Measurements from ENCODE around the gene RAB11FIP3. TPM values are rescaled to one million over a fixed set of nuclear protein-coding genes. Genes with fewer than 3 reads are reported as not detected.

The RAB11FIP3 gene
- total and polyA plus RNA-seq, 10 of the 15 experiments (the other 5 are each of a cell fraction or from before 2014, with no cell fraction given) = 1.2 to 27.3 (median 7.7) TPM

- H2AFZ ChIP-seq (ENCODE audit: control insufficient read depth, low read depth, low read length) = no peak overlapping the region
- FAIRE-seq = no peak
- intact Hi-C loops (cut with micrococcal nuclease; ENCODE audit: unreplicated experiment) = no loop called here
- no TSS peak for BruUV-seq (replicated peaks)
- H3K79me2 ChIP-seq (ENCODE audit: control insufficient read depth, insufficient read depth, low read length) = no peaks in the 10 kb centered on the region
- CTCF ChIA-PET = interaction anchor here (0.6 kb wide), 1 partner anchor 12 kb away, joined by 3 read pairs; no protein-coding TSS in a partner anchor
- H3K9ac ChIP-seq (ENCODE audit: control insufficient read depth, insufficient read depth, low read length) = no peak overlapping the region
- H3K36me3 ChIP-seq (ENCODE audit: control insufficient read depth in 2 of 2, insufficient read depth in 2 of 2, low read length in 1 of 2) = peaks cover 2 to 4% of the 10 kb centered on the region in 2 experiments; a peak in 3 of 4 replicates
- H3K4me2 ChIP-seq (ENCODE audit: control insufficient read depth, insufficient read depth) = no peak overlapping the region
- RAD21 ChIA-PET (ENCODE audit: unreplicated experiment) = no interaction called here
- no peaks in the 10 kb centered on the region for H4K20me1 ChIP-seq (ENCODE audit: control insufficient read depth, insufficient read depth)
- no peaks in the 10 kb centered on the region for H3K4me1 ChIP-seq (ENCODE audit: control insufficient read depth, insufficient read depth, low read length)
- ATAC-seq = no peak
- no peaks in the 10 kb centered on the region for H3K27me3 ChIP-seq (replicated peaks in 1 of 2; ENCODE audit: control insufficient read depth in 2 of 2, insufficient read depth in 2 of 2, low read length in 1 of 2)
- no peak overlapping the region for H3K4me3 ChIP-seq
- POLR2A ChIA-PET = no interaction called here
- TF ChIP-seq BMI1 (IDR thresholded peaks at IDR 0.05; ENCODE audit: borderline replicate concordance) (no peak), SPI1 (IDR thresholded peaks at IDR 0.05; ENCODE audit: borderline replicate concordance, insufficient read depth, low read depth, low read length) (no peak), SMARCA5 (IDR thresholded peaks at IDR 0.05) (no peak), ZSCAN29 (IDR thresholded peaks at IDR 0.05) (no peak), ASH2L (IDR thresholded peaks at IDR 0.05; ENCODE audit: borderline replicate concordance, low read depth) (no peak), KLF5 (IDR thresholded peaks at IDR 0.05; ENCODE audit: partially characterized antibody) (no peak)
- TF ChIP-seq, protein P1, sequence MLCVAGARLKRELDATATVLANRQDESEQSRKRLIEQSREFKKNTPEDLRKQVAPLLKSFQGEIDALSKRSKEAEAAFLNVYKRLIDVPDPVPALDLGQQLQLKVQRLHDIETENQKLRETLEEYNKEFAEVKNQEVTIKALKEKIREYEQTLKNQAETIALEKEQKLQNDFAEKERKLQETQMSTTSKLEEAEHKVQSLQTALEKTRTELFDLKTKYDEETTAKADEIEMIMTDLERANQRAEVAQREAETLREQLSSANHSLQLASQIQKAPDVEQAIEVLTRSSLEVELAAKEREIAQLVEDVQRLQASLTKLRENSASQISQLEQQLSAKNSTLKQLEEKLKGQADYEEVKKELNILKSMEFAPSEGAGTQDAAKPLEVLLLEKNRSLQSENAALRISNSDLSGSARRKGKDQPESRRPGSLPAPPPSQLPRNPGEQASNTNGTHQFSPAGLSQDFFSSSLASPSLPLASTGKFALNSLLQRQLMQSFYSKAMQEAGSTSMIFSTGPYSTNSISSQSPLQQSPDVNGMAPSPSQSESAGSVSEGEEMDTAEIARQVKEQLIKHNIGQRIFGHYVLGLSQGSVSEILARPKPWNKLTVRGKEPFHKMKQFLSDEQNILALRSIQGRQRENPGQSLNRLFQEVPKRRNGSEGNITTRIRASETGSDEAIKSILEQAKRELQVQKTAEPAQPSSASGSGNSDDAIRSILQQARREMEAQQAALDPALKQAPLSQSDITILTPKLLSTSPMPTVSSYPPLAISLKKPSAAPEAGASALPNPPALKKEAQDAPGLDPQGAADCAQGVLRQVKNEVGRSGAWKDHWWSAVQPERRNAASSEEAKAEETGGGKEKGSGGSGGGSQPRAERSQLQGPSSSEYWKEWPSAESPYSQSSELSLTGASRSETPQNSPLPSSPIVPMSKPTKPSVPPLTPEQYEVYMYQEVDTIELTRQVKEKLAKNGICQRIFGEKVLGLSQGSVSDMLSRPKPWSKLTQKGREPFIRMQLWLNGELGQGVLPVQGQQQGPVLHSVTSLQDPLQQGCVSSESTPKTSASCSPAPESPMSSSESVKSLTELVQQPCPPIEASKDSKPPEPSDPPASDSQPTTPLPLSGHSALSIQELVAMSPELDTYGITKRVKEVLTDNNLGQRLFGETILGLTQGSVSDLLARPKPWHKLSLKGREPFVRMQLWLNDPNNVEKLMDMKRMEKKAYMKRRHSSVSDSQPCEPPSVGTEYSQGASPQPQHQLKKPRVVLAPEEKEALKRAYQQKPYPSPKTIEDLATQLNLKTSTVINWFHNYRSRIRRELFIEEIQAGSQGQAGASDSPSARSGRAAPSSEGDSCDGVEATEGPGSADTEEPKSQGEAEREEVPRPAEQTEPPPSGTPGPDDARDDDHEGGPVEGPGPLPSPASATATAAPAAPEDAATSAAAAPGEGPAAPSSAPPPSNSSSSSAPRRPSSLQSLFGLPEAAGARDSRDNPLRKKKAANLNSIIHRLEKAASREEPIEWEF (IDR thresholded peaks at IDR 0.05; ENCODE audit: insufficient replicate concordance, low read depth, low read length) = no peak
- H3K27ac ChIP-seq (ENCODE audit: control insufficient read depth, insufficient read depth) = no peak overlapping the region
- 97% methylated on average over 31 of the region's 31 CpGs for WGBS (ENCODE audit: insufficient coverage, insufficient replicate concordance, low lambda C conversion rate, missing lambda C conversion rate)
- no peak for DNase-seq (ENCODE audit: low read depth, low spot score)
- in situ Hi-C loops (cut with MboI) = no loop called here
- SMC1A ChIA-PET (ENCODE audit: uncharacterized antibody, unreplicated experiment) = no interaction called here
- H3K9me3 ChIP-seq (replicated peaks; ENCODE audit: control insufficient read depth, insufficient read depth, low read length) = no peaks in the 10 kb centered on the region
Observed at GRCh38 chr16:482468-483185, 57.2 kb downstream of the RAB11FIP3 start.
